Activated CD4-positive, alpha-beta T cell treated with anti-CD3 and anti-CD28 coated beads, Interleukin-2, amount 10 ng/mL, durations not matched to agents 7 days and 5 days (primary cell): ENCODE data around the gene BEST2. TPM values are rescaled to one million over a fixed set of nuclear protein-coding genes. Genes with fewer than 3 reads are reported as not detected.

ENCODE experiments used
- microRNA-seq: library from miRNA; unstranded; fragments of <30 nt; microRNA quantifications from one replicate; pipeline ENCODE4 v1.2.0, GENCODE V29; 2021; ENCODE audit warnings: borderline microRNAs expressed, borderline replicate concordance
- total RNA-seq, 2 experiments: library from RNA; stranded (reverse); gene quantifications; one replicate each; pipeline ENCODE4 v1.2.3, GENCODE V29; 2021

BEST2 gene
- total RNA-seq, 2 experiments from 2014 or later: not detected

Small RNA genes within 50 kb of the gene (microRNA-seq; reads per million reads assigned to microRNA genes)
- not detected for gene MIR5684

Other genes with a start within 250 kb of the BEST2 start
- 10 to 100 TPM; 11.1 to 12.1 TPM for gene ZNF564, start 200.3 kb upstream of the BEST2 start, total RNA-seq
- gene ZNF490, start 141.0 kb upstream of the BEST2 start, total RNA-seq: 10 to 100 TPM; 15.1 to 15.8 TPM
- 10 to 100 TPM; 31.3 to 37.3 TPM for gene ZNF791, start 140.9 kb upstream of the BEST2 start, total RNA-seq
- gene MAN2B1, start 85.0 kb upstream of the BEST2 start, total RNA-seq: 100 to 1,000 TPM; 130 to 143 TPM
- gene WDR83, start 85.0 kb upstream of the BEST2 start, total RNA-seq: 10 to 100 TPM; 14.4 to 19.6 TPM
- 100 to 1,000 TPM in 1 of 2 experiments, 10 to 100 TPM in 1; 89.9 to 102 TPM for gene DHPS, start 69.9 kb upstream of the BEST2 start, total RNA-seq
- not detected for gene GNG14, start 63.8 kb upstream of the BEST2 start, total RNA-seq
- 1 to 10 TPM; 5.3 to 5.9 TPM for gene FBXW9, start 55.2 kb upstream of the BEST2 start, total RNA-seq
- gene TNPO2, start 27.9 kb upstream of the BEST2 start, total RNA-seq: 10 to 100 TPM; 80.5 to 90.7 TPM
- gene TRIR, start 17.1 kb upstream of the BEST2 start, total RNA-seq: 100 to 1,000 TPM; 222 to 226 TPM
- 10 to 100 TPM; 67.2 to 68.3 TPM for gene GET3, start 14.3 kb upstream of the BEST2 start, total RNA-seq
- gene HOOK2, start 23.8 kb downstream of the BEST2 start, total RNA-seq: 10 to 100 TPM; 13.9 to 14.0 TPM
- gene JUNB, start 39.7 kb downstream of the BEST2 start, total RNA-seq: 10 to 100 TPM; 66.7 to 78.4 TPM
- gene PRDX2, start 50.0 kb downstream of the BEST2 start, total RNA-seq: 100 to 1,000 TPM; 274 to 288 TPM
- 10 to 100 TPM; 27.0 to 31.1 TPM for gene THSD8, start 50.3 kb downstream of the BEST2 start, total RNA-seq
- 10 to 100 TPM; 34.9 to 39.3 TPM for gene RNASEH2A, start 54.8 kb downstream of the BEST2 start, total RNA-seq
- not detected for gene RTBDN, start 82.8 kb downstream of the BEST2 start, total RNA-seq
- under 1 TPM; 0.35 to 0.67 TPM for gene MAST1, start 86.7 kb downstream of the BEST2 start, total RNA-seq
- 10 to 100 TPM; 28.8 to 30.0 TPM for gene DNASE2, start 129.7 kb downstream of the BEST2 start, total RNA-seq
- under 1 TPM in 1 of 2 experiments, not detected in 1; 0.20 TPM for gene KLF1, start 135.4 kb downstream of the BEST2 start, total RNA-seq
- 10 to 100 TPM; 35.4 to 41.7 TPM for gene GCDH, start 139.4 kb downstream of the BEST2 start, total RNA-seq
- gene SYCE2, start 167.5 kb downstream of the BEST2 start, total RNA-seq: 1 to 10 TPM; 3.2 to 4.5 TPM
- 10 to 100 TPM; 85.7 to 90.6 TPM for gene FARSA, start 181.9 kb downstream of the BEST2 start, total RNA-seq
- 100 to 1,000 TPM; 726 to 779 TPM for gene CALR, start 186.8 kb downstream of the BEST2 start, total RNA-seq
- 100 to 1,000 TPM; 120 to 131 TPM for gene RAD23A, start 194.1 kb downstream of the BEST2 start, total RNA-seq
- gene GADD45GIP1, start 205.4 kb downstream of the BEST2 start, total RNA-seq: 10 to 100 TPM; 14.9 to 16.5 TPM
- gene DAND5, start 217.8 kb downstream of the BEST2 start, total RNA-seq: under 1 TPM; 0.15 to 0.20 TPM
- 1 to 10 TPM; 1.2 to 1.5 TPM for gene NFIX, start 243.7 kb downstream of the BEST2 start, total RNA-seq